ENCODE measurements around the gene ANO2.

ANO2 gene

GRCh38 chr12:5733136-5733755 lies 211.8 kb downstream of the ANO2 start:
- H3K27me3 ChIP-seq (ENCODE audit: low read depth, low read length): 0 out of 2 replicates have a peak, but pooled peaks cover 6% of the 10 kb centered on the region
- H3K9ac ChIP-seq (ENCODE audit: low read length): no peak overlapping the region
- H4K20me1 ChIP-seq (ENCODE audit: insufficient read depth, low read length): no peaks in the 10 kb centered on the region
- no peaks in the 10 kb centered on the region for H3K4me1 ChIP-seq (ENCODE audit: low read length)
- H3K27ac ChIP-seq (ENCODE audit: low read length): no peak overlapping the region
- H2AFZ ChIP-seq (ENCODE audit: low read depth, low read length): no peak overlapping the region
- H3K36me3 ChIP-seq (replicated peaks; ENCODE audit: low read depth, low read length): no peaks in the 10 kb centered on the region
- no peak overlapping the region for H3K4me3 ChIP-seq (ENCODE audit: low read length)
- no peaks in the 10 kb centered on the region for H3K9me3 ChIP-seq (ENCODE audit: insufficient read depth, low read length)
- TF ChIP-seq EZH2phosphoT487 (IDR thresholded peaks at IDR 0.05; ENCODE audit: low read depth) (no peak), CTCF (IDR thresholded peaks at IDR 0.05; ENCODE audit: low read depth, low read length) (no peak)
- no peaks in the 10 kb centered on the region for H3K79me2 ChIP-seq (ENCODE audit: low read length)
- H3K4me2 ChIP-seq (ENCODE audit: low read length): no peak overlapping the region

GRCh38 chr12:5730962-5731361 lies 214.1 kb downstream of the ANO2 start:
- H3K27me3 ChIP-seq (ENCODE audit: low read depth, low read length): 0 out of 2 replicates have a peak, but pooled peaks cover 9% of the 10 kb centered on the region
- no peaks in the 10 kb centered on the region for H4K20me1 ChIP-seq (ENCODE audit: insufficient read depth, low read length)
- H3K4me2 ChIP-seq (ENCODE audit: low read length): no peak overlapping the region
- no peaks in the 10 kb centered on the region for H3K9me3 ChIP-seq (ENCODE audit: insufficient read depth, low read length)
- H2AFZ ChIP-seq (ENCODE audit: low read depth, low read length): no peak overlapping the region
- H3K79me2 ChIP-seq (ENCODE audit: low read length): no peaks in the 10 kb centered on the region
- no peak for TF ChIP-seq EZH2phosphoT487 (IDR thresholded peaks at IDR 0.05; ENCODE audit: low read depth)
- TF ChIP-seq CTCF (IDR thresholded peaks at IDR 0.05; ENCODE audit: low read depth, low read length): no peak
- no peak overlapping the region for H3K4me3 ChIP-seq (ENCODE audit: low read length)
- no peaks in the 10 kb centered on the region for H3K36me3 ChIP-seq (replicated peaks; ENCODE audit: low read depth, low read length)
- no peak overlapping the region for H3K27ac ChIP-seq (ENCODE audit: low read length)
- no peaks in the 10 kb centered on the region for H3K4me1 ChIP-seq (ENCODE audit: low read length)
- no peak overlapping the region for H3K9ac ChIP-seq (ENCODE audit: low read length)

GRCh38 chr12:5723711-5724252 lies 221.3 kb downstream of the ANO2 start:
- Histone ChIP-seq H3K79me2 (ENCODE audit: low read length) (no peaks in the 10 kb centered on the region), H2AFZ (ENCODE audit: low read depth, low read length) (no peak overlapping the region), H3K4me2 (ENCODE audit: low read length) (no peak overlapping the region), H3K27ac (ENCODE audit: low read length) (no peak overlapping the region), H3K9ac (ENCODE audit: low read length) (no peak overlapping the region), H3K27me3 (ENCODE audit: low read depth, low read length) (peaks cover 8% of the 10 kb centered on the region; the same call in 1 of the 2 replicates), H3K9me3 (ENCODE audit: insufficient read depth, low read length) (no peaks in the 10 kb centered on the region), H3K4me1 (ENCODE audit: low read length) (no peaks in the 10 kb centered on the region), H4K20me1 (ENCODE audit: insufficient read depth, low read length) (no peaks in the 10 kb centered on the region), H3K4me3 (ENCODE audit: low read length) (no peak overlapping the region), H3K36me3 (replicated peaks; ENCODE audit: low read depth, low read length) (no peaks in the 10 kb centered on the region)
- TF ChIP-seq CTCF (IDR thresholded peaks at IDR 0.05; ENCODE audit: low read depth, low read length) (no peak), EZH2phosphoT487 (IDR thresholded peaks at IDR 0.05; ENCODE audit: low read depth) (no peak)

GRCh38 chr12:5723071-5723470 lies 222.0 kb downstream of the ANO2 start:
- Histone ChIP-seq H4K20me1 (ENCODE audit: insufficient read depth, low read length) (no peaks in the 10 kb centered on the region), H3K4me3 (ENCODE audit: low read length) (no peak overlapping the region), H3K4me1 (ENCODE audit: low read length) (no peaks in the 10 kb centered on the region), H3K9ac (ENCODE audit: low read length) (no peak overlapping the region), H3K27me3 (ENCODE audit: low read depth, low read length) (peaks cover 8% of the 10 kb centered on the region), H2AFZ (ENCODE audit: low read depth, low read length) (no peak overlapping the region), H3K27ac (ENCODE audit: low read length) (no peak overlapping the region), H3K36me3 (replicated peaks; ENCODE audit: low read depth, low read length) (no peaks in the 10 kb centered on the region), H3K4me2 (ENCODE audit: low read length) (no peak overlapping the region), H3K79me2 (ENCODE audit: low read length) (no peaks in the 10 kb centered on the region), H3K9me3 (ENCODE audit: insufficient read depth, low read length) (no peaks in the 10 kb centered on the region)
- no peak for TF ChIP-seq CTCF (IDR thresholded peaks at IDR 0.05; ENCODE audit: low read depth, low read length)
- TF ChIP-seq EZH2phosphoT487 (IDR thresholded peaks at IDR 0.05; ENCODE audit: low read depth): no peak
